Germinal center (tissue), 1 donor: Measurements from ENCODE around the gene KLK13.

Experiments
- DNase-seq: peaks from one replicate; pipeline ENCODE4 v3.0.0; 2012; ENCODE audit warnings: mixed read lengths, low spot score

The KLK13 gene

DNA sequence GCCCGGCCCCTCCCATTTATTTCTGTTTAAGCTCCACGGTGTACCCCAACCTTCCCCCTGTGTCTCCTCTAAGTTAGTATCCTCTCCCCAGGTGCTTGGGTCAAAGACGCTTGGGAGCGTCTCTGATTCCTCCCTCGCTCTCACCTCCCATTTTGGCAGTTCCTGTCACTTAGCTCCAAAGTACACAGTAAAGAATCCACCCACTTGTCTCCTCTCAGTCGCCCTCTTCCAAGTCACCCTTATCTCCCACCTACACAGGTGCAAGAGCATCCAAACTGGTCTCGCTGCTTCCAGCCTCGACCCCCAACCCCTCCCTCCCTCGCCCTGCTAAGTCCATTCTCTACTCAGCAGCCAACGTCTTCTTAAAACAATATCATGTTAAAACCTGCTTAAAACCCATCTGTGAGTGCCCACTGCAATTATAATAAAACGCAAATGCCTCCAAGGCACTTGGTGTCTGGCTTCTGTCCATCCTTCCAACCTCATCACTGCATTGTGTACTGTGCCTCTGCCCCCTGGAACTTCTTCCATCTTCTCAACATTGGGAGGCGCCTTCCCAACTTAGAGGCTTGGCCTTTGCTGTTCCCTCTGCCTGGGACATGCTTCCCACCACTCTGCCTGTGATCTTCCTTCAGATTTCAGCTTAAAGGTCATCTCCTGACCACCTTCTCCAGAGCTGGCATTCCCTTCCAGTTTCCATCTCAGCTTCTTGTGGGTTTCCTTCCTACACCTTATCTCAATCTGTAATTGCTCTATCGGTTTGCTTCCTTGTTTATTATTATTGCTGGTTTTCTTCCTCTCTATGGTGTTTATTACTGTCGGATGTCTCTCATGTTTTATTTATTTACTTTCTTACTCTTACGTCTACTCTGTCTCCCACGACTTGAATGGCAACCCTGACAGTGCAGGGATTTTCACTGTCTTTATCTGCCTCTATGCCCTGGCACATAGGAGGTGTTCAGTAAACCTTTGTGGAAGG lies 27.3 kb upstream of the KLK13 start:
- DNase-seq, result no peak

GRCh38 chr19:51091126-51091525 lies 26.2 kb upstream of the KLK13 start:
- no peak for DNase-seq

- DNase-seq, result no peak
Measured at GRCh38 chr19:51090471-51090870, 25.6 kb upstream of the KLK13 start.

- DNase-seq, result no peak
Measured at GRCh38 chr19:51089786-51090185, 24.9 kb upstream of the KLK13 start.

DNA sequence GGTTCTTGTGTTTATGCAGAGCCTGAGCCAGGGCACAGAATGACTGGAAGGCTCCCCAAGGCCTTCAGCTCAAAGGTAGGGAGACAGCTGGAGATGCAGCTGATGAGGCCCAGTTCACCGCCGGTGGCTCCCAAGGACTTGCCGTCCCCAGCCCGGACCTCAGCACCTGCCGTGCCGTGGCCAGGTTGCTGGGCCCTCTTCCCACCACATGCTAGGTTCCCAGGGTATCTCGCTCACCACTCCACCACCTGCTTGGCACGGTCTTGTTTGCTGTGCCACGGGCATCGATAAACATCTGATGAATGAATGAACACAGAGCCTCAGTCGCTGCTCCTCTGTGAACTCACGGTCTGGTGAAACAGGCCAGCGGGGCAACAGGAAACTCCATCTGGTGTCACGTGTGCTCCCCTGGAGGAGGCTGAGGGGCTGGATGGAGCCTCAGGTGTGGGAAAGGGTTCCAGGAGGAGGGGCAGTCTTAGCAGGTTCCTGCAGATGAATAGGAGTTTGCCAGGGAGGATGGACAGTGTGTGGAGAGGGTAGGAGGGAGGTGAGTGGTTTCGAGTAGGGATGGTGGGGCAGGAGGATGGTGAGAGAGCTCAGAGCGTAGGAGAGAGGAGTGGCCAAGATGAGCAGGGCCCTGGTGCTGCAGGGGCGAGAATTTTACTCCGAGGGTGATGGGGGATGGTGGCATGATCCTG lies 21.4 kb upstream of the KLK13 start:
- no peak for DNase-seq

- no peak for DNase-seq
Measured at GRCh38 chr19:51084505-51084904, 19.6 kb upstream of the KLK13 start.

DNA sequence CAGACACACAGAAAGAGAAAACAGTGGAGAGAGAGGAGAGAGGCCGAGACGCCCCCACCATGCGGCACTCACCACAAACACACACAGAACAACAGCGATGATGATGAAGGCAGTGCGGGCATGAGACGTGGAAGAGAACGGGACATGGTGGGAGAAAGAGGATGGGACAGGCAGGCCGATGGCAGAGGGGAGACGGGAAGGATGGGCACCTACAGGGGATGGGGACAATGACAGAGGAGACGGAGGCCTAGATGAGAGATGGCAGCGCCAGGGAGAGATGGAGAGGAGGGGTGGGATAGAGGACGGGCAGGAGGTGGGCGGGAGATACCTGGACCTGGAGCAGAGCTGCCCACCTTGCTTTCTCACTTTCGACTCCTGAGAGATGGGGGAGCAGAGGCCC lies 18.9 kb upstream of the KLK13 start:
- no peak for DNase-seq

DNA sequence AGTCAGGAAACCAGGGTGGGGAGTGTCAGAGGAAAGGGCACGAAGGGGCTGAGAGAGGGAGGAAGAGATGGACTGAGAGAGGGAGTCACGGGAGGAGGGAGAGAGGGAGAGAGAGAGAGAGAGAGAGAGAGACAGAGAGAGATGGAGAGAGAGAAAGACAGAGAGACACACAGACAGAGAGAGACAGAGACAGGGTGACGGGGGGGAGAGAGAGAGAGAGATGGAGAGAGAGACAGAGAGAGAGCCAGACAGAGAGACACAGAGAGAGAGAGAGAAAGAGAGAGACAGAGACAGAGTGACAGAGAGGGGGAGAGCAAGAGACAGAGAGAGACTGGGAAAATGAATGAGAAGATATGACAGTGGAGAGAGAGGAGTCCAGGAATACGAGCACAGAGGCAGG lies 18.3 kb upstream of the KLK13 start:
- no peak for DNase-seq

- DNase-seq, result no peak
Measured at GRCh38 chr19:51082611-51083010, 17.7 kb upstream of the KLK13 start, which contains the start of gene KLK14. KLK14 (minus strand) TSS chr19:51082887; CDS start chr19:51082614, 273 bp downstream.

- no peak for DNase-seq
Measured at GRCh38 chr19:51081476-51081875, 16.6 kb upstream of the KLK13 start.

DNA sequence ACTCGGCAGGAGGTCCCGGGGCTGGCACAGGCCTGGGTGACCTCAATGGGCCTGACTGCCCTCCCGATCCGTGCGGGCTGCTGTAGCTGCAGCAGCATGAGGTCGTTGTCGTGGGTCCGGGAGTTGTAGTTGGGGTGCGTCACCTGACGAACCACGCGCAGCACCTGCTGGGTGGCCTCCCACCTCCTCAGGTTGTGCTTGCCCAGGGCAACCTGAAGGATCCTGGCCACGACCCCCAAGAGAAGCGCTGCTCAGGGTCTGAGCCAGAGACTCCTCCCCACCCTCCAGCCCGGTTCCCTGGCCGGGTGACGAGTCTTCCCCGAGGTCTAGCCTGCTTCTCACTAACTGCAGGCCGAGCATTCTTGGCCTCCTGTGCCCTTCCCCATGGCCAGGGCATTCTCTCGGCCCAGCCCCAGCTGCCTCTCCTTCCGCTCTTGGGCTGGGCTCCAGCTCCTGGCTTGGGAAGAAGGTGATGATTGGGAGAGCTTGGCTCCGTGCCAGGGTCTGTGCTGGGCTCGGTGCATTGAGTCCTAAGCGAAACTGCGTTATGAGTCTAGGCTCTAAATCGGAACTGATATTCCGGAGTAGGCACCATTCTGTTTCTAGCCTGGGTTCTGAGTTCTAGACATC lies 14.7 kb upstream of the KLK13 start:
- no peak for DNase-seq

GRCh38 chr19:51078731-51079130 lies 13.8 kb upstream of the KLK13 start:
- no peak for DNase-seq

DNA sequence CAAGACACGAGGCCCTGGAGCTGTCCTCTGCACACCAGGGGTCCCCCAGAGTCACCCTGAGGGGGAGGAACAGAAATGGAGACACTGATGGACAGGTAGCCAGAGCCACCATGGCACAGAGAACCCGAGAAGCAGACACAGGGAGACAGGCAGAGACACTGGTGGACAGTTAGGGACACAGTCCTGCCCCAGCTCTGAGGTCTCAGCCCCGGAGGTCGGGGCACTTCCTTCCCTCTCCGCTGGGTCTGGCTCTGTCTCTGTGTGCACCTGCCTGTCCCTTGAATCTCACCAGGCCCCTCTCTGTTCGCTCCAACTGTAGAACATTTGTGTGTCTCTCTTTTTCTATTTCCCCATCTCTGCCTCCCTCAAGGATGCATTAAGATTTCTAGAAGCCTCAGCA lies 13.2 kb upstream of the KLK13 start:
- no peak for DNase-seq

DNA sequence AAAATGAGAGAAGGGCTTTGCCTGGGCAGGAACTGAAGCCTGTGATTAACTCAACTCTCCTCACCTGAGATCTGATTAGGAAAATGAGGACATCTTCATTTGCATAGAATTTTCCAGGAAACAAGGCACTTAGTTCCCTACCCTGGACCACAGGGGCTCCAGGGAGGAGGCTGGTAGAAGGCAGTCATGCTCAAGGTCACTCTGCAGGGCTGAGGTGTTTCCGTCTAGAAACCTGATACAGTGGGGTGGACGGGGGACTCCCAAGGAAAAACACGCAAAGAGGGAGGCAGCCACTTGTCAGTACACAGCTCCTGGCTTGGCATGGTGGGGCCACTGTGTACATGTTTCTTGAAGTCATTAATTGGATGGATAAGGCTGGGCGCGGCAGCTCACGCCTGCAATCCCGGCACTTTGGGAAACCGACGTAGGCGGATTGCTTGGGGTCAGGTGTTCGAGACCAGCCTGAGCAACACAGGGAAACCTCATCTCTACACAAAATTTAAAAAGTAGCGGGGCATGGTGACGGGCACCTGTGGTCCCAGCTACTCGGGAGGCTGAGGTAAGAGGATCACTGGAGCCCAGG lies 11.8 kb upstream of the KLK13 start:
- DNase-seq, result no peak

GRCh38 chr19:51075998-51076397 lies 11.1 kb upstream of the KLK13 start:
- DNase-seq, result no peak

DNA sequence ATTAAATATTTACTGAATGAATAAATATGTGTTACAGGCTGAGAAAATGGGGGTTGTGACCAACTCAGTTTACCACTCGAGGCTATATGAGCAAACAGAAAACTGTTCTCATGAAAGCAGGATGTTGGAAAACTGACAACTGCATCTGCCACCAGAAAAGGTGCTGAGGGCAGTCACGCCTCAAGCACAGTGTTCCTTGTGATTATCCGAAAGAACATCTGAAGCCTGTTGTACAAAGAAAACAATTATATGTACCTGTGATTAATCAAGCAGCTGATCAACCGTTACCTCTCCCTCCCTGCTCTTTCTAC lies 6.2 kb upstream of the KLK13 start:
- no peak for DNase-seq

DNA sequence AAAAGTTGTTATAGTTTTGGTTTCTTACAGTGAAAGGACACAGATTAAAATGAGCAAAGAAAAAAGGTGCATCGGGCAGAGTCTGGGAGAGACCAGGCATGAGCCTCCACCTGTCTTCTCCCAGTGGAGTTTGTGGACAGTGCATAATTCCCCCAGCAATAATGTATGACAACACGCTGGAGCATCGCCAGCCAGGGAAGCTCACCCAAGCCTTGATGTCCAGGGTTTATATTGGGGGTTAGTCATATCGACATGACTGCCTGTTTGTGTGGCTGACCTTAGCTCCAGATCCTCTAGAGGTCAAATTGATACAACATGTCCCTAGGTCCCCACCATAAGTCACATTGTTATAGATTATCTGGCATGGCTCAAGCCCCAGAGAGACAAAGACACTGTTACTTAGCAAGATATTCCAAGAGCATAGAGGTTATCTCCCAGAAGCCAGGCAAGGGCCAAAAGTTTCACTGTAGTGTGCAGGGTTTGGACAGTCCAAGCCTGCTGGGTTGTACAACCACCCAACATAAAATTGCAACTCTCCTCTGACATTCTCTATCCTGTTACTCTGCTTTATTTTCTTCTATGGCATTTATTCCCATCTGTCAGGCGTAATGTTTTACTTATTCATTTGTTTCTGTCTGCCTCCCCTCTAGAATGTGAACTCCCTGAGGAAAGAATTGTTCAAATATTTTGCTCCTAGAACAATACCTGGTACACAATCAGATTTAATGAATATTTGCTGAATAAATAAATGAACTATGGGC lies 5.6 kb upstream of the KLK13 start:
- DNase-seq, result no peak

DNA sequence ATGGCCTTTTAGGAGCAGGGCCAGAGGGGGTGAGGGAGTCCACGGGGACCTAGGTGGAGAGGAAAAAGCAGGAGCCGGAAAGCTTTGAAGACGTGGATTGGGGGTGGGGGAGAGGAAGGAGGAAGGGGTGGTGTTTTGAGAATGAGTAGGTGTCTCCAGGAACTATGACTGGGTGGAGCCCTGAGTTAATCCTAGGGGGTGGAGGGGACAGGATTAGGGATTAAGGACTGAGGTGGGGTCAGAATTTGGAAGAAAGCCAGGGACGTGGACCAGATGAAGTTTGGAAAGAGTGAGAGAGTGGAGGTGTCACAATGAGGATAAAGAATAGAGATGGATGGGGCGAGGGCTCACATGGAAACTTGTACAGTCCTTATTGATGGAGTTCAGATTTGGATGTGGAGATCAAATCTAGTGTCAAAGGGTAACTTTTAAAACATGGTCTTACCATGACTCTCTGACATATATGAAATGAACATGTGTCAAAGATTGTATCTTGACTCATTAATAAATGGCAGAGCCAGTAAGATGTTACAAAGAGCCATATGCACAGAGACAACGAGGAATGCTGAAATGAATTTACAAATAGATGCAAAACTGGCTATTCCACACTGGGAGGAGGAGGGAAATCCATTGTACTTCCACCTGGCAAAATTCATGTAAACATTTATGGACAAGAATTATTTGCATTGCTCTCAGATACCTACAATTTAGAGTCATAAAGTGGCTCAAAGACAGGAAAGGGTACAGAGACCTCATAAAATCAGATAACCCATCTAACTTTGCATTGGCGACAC lies 1.7 kb upstream of the KLK13 start:
- no peak for DNase-seq

DNA sequence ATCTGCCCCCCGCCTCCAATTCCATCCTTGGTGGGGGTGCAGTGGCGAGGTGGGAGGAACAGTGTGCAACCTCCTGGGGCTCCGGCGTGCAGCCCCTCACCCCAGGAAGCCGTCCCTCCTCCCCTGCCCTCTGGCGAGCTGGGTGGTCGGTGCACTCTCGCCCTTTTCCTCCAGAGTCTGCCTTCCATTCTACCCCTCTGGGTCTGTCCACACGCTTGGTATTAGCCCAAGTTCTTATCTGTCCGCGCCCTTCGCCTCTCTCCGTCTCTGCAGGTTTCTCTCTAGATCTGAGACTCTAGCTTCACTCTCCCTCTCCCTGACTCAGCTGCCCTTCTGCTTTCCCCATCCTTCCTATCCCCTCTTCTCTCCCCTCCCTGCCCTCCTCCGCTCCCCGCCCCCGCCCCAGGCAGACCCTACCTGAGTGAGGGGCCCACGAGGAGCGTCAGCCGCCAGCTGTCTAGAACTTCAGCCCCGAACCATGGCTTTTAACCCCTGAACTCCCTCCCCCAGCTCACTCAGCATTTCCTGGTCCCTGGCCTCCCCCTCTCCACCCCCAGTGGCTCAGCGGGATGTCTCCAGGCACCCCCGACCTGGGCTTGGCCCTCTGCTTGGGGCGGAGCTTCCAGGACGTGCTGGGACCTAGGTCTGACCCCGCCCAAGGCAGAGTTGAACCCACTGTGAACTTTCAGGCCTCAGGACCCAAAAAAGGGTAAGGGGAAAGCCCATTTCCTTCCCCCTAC lies 499 bp upstream of the KLK13 start:
- no peak for DNase-seq

DNA sequence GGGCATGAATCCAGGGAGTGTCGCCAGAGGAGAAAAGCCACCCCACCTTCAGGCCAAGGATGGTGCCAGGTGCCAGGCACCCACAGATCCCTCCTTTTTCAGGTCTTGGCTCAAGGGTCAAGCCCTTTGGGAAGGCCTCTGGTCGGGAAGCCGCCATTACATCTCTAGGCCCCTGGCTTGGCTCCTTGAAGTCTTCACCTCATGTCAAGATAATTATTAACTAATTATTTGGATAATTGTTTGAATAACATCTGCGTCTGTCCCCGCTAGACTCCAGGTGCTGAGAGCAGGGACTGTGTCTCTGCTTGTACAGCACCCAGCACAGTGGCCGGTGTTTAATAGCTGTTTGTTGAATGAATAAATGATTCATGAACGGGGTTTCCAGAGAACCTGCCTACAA lies 1.2 kb downstream of the KLK13 start:
- DNase-seq, result no peak
